22Rv1 (cell line): ENCODE results near the gene SHC2.
"Not testable (repeated sequence)": the region's sequence is repeated elsewhere in the genome, so short reads cannot be mapped to it uniquely, and the experiment has no call there.

ENCODE experiments used
- H3K27ac ChIP-seq: fragments of 450-650 bp; 2 replicates; pipeline ENCODE4 v1.5.1; 2017
- ZFX ChIP-seq: fragments of 450-650 bp; IDR thresholded peaks from 2 replicates; pipeline ENCODE4 v1.6.1; 2017; ENCODE audit warnings: antibody characterized with exemption, borderline replicate concordance
- TF ChIP-seq, protein P1 (sequence below): fragments of 450-650 bp; IDR thresholded peaks from 2 replicates; pipeline ENCODE4 v1.5.1; 2017; ENCODE audit warnings: mild to moderate bottlenecking

Gene SHC2

DNA sequence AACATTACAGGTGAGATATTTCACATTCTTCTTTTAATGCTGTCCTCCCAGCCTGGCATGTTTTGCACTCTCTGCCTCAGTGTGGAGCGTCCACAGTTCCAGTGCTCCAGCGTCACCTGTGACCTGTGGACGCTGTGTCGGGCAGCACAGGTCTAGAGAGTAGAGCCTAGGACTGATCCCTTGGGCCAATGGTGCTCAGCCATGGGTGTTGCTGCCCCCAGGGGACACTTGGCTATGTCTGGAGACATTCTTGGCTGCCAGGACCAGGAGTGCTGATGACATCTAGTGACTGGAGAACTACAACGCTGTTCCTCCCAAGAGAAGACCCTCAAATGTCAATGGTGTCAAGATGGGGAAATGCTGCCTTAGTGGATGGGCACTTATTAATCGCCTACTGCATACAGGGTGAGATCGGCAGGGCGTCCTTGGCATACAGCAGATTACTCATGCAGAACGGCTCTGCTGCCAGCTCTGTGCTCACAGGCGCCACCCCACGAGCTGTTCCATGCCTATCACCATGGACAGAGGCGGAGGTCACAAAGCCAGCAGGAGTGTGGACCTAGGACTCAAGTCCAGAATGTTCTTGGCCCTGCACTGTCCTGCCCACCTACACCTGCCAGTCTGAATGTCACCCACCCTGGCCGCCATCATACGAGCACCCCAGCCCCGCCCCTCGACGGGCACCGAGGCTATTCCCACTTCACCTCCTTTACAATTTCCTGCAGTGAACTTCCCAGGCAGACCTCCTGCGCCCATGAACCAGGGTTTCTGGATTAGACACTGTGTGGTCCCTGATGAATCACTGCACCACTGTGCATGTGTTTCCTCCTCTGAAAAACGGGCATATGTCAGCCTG, 21.6 kb upstream of the SHC2 start:
- H3K27ac ChIP-seq: no peak overlapping the region
- no peak for TF ChIP-seq ZFX
- TF ChIP-seq, protein P1, sequence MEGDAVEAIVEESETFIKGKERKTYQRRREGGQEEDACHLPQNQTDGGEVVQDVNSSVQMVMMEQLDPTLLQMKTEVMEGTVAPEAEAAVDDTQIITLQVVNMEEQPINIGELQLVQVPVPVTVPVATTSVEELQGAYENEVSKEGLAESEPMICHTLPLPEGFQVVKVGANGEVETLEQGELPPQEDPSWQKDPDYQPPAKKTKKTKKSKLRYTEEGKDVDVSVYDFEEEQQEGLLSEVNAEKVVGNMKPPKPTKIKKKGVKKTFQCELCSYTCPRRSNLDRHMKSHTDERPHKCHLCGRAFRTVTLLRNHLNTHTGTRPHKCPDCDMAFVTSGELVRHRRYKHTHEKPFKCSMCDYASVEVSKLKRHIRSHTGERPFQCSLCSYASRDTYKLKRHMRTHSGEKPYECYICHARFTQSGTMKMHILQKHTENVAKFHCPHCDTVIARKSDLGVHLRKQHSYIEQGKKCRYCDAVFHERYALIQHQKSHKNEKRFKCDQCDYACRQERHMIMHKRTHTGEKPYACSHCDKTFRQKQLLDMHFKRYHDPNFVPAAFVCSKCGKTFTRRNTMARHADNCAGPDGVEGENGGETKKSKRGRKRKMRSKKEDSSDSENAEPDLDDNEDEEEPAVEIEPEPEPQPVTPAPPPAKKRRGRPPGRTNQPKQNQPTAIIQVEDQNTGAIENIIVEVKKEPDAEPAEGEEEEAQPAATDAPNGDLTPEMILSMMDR: peak; percentile 23; the same call in 1 of the 2 replicates

DNA sequence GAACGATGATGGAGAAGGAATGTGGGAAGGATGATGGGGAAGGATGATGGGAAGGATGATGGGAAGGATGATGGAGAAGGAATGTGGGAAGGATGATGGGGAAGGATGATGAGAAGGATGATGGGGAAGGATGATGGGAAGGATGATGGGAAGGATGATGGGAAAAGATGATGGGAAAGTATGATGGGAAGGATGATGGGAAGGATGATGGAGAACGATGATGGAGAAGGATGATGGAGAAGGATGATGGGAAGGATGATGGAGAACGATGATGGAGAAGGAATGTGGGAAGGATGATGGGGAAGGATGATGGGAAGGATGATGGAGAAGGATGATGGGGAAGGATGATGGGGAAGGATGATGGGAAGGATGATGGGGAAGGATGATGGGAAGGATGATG, 20.3 kb upstream of the SHC2 start:
- H3K27ac ChIP-seq: not testable (repeated sequence)

DNA sequence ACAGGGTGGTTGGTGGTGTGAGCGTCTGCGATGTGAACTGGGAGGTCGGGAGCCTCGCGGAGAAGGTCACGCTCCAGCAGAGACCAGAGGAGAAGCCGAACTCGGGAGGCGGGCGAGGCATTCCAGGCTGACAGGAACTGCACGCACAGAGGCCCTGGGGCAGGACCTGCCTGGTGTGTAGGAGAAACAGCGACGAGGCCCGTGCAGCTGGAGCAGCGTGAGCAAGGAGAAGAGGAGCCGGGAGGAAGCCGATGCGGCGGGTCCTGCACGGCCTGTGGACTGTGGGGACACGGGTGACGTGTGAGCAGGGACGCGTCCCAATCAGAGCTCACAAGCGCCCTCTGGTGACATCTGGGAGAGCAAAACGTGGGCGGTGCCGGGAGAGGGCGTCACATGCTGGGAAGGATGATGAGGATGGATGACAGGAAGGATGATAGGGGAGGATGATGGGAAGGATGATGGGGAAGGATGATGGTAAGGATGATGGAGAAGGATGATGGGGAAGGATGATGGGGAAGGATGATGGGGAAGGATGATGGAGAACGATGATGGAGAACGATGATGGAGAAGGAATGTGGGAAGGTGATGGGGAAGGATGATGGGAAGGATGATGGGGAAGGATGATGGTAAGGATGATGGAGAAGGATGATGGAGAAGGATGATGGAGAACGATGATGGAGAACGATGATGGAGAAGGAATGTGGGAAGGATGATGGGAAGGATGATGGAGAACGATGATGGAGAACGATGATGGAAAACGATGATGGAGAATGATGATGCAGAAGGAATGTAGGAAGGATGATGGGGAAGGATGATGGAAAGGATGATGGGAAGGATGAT, 19.4 kb upstream of the SHC2 start:
- TF ChIP-seq ZFX: no peak
- TF ChIP-seq, protein P1: peak; percentile 83
- H3K27ac ChIP-seq: no peak overlapping the region

DNA sequence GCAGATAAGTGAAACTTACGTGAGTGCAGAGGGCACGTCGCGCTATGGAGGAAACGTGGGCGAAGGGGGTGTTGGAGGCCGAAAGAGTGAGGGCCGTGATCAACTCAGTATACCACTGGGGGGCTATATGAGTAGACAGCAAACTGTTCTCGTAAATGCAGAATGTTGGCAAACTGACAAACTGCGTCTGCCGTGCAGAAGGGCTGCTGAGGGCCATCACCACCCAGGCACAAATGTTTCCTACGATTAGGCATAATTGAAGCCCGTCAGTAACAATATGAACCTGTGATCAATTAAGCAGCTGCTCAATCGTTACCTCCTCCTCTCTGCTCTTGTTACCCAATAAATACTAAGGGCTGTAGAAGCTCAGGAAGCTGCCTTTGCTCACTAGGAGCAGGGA, 18.1 kb upstream of the SHC2 start:
- no peak for TF ChIP-seq ZFX
- TF ChIP-seq, protein P1: no peak
- H3K27ac ChIP-seq: no peak overlapping the region

DNA sequence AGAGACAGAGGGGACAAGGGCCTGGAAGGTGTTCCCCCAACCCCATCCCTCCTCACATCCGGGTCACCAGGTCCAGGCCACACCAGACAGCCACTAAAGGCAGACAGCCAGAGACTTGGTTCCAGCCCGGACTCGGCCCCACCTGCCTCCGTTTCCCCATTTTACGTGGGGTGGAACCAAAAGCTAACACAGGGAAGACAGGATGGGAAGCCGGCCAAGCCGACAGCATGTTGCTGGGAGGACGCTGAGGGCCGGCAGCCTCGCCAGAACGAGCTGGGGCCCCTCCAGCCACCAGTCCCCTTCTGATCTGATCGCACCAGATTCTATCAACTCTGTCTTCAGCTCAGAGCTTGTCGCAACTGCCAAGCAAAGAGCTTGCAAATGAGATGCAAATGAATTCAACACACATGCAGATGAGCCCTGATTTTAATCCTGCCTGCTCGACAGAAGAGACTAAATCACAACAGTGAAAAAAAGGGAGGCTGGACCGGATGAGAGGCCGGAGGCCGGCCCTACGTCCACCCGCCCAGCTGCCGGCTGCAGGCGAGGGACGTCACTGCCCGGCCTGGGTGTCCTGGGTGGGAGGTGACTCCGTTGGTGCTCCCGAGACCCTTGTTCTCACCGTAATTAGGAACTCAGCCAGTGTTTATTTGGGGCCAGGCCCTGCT, 17.5 kb upstream of the SHC2 start:
- TF ChIP-seq, protein P1: no peak
- no peak for TF ChIP-seq ZFX
- no peak overlapping the region for H3K27ac ChIP-seq

DNA sequence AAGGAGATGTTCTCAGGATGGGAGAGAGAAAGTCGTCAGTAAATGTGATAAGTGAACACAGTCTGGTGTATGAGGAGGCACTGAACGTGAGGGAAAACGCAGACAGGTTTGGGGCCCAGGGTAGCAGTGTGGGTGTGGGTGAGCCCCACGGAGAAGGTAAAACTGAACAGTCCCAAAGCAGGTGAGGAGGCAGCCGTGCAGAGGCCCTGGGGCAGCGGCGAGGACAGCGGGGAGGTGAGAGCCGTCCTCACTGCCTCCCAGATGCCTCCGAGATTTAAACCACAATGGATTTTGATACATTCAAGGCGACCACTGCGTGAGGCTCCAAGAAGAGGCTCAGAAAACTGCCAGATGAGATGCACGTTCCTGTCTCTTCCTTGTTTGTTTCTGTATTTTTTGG, 14.5 kb upstream of the SHC2 start:
- TF ChIP-seq, protein P1: no peak
- no peak for TF ChIP-seq ZFX
- H3K27ac ChIP-seq: no peak overlapping the region
